HG02798 (cell line): Measurements from ENCODE around the gene EBF3.

Source experiments
- ATAC-seq: cut with Tn5 transposase; IDR thresholded peaks from one replicate; pipeline ENCODE4 v1.9.1; 2021; ENCODE audit warnings: mild to moderate bottlenecking; ENCODE audit not compliant: unreplicated experiment, poor library complexity

EBF3 gene

GRCh38 chr10:129916506-129916995 is 47.5 kb downstream of the EBF3 start:
- ATAC-seq, result no peak

GRCh38 chr10:129915526-129916378 is 48.3 kb downstream of the EBF3 start:
- ATAC-seq, result no peak

- no peak for ATAC-seq
These were observed 49.1 kb downstream of the EBF3 start for GRCh38 chr10:129914960-129915359.

- no peak for ATAC-seq
These were observed 49.8 kb downstream of the EBF3 start for GRCh38 chr10:129914153-129914855.

GRCh38 chr10:129912986-129913695 is 50.9 kb downstream of the EBF3 start:
- no peak for ATAC-seq

- no peak for ATAC-seq
These were observed 51.7 kb downstream of the EBF3 start for GRCh38 chr10:129912166-129912917.

- ATAC-seq, result no peak
These were observed 52.5 kb downstream of the EBF3 start for GRCh38 chr10:129911451-129912165.

GRCh38 chr10:129910861-129911260 is 53.2 kb downstream of the EBF3 start:
- no peak for ATAC-seq

GRCh38 chr10:129909531-129910256 is 54.4 kb downstream of the EBF3 start:
- ATAC-seq, result no peak

GRCh38 chr10:129909080-129909479 is 55.0 kb downstream of the EBF3 start:
- ATAC-seq, result no peak

GRCh38 chr10:129908406-129908805 is 55.7 kb downstream of the EBF3 start:
- ATAC-seq, result no peak

GRCh38 chr10:129905553-129905952 is 58.5 kb downstream of the EBF3 start:
- ATAC-seq, result no peak

GRCh38 chr10:129904323-129904722 is 59.8 kb downstream of the EBF3 start:
- no peak for ATAC-seq

GRCh38 chr10:129901389-129902006 is 62.6 kb downstream of the EBF3 start:
- no peak for ATAC-seq

GRCh38 chr10:129900825-129901224 is 63.2 kb downstream of the EBF3 start:
- ATAC-seq, result no peak

GRCh38 chr10:129899276-129900130 is 64.6 kb downstream of the EBF3 start:
- no peak for ATAC-seq

GRCh38 chr10:129898706-129899268 is 65.3 kb downstream of the EBF3 start:
- ATAC-seq, result no peak
